ENCODE data around the gene RAB4B. TPM values are rescaled to one million over a fixed set of nuclear protein-coding genes. Genes with fewer than 3 reads are reported as not detected.

RAB4B gene
- total and polyA plus RNA-seq, 2 of the 13 experiments (the other 11 are each of a cell fraction or from before 2014, with no cell fraction given): 3.3 to 5.4 TPM

GRCh38 chr19:40750058-40750873, 27.8 kb upstream of the RAB4B start, which contains the start of gene ACTMAP (continued):
- TF ChIP-seq, protein P1, sequence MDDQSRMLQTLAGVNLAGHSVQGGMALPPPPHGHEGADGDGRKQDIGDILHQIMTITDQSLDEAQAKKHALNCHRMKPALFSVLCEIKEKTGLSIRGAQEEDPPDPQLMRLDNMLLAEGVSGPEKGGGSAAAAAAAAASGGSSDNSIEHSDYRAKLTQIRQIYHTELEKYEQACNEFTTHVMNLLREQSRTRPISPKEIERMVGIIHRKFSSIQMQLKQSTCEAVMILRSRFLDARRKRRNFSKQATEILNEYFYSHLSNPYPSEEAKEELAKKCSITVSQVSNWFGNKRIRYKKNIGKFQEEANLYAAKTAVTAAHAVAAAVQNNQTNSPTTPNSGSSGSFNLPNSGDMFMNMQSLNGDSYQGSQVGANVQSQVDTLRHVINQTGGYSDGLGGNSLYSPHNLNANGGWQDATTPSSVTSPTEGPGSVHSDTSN (CRISPR knock-in tag; IDR thresholded peaks at IDR 0.05; ENCODE audit: borderline replicate concordance): 0 out of 2 replicates have a peak, but pooled peaks have one; percentile 4
- peak; percentile 92 for TF ChIP-seq PHF20 (CRISPR knock-in tag; IDR thresholded peaks at IDR 0.05)
- TF ChIP-seq MIER3 (CRISPR knock-in tag; IDR thresholded peaks at IDR 0.05; ENCODE audit: borderline replicate concordance): peak; percentile 16; the same call in 1 of the 2 replicates
- TF ChIP-seq FOXK2 (IDR thresholded peaks at IDR 0.05): peak; percentile 25
- 0 out of 2 replicates have a peak, but pooled peaks have one; percentile 37 for TF ChIP-seq ZSCAN9 (CRISPR knock-in tag; IDR thresholded peaks at IDR 0.05; ENCODE audit: borderline replicate concordance)
- TF ChIP-seq MEF2D (CRISPR knock-in tag; IDR thresholded peaks at IDR 0.05): peak; percentile 58; the same call in 1 of the 2 replicates
- no peak for TF ChIP-seq ZNF629 (CRISPR knock-in tag; conservative IDR thresholded peaks at IDR 0.05)
- no peak for TF ChIP-seq ZNF180 (CRISPR knock-in tag; IDR thresholded peaks at IDR 0.05; ENCODE audit: borderline replicate concordance, low read depth)
- peak; percentile 83 for TF ChIP-seq NFRKB (IDR thresholded peaks at IDR 0.05)
- no peak for TF ChIP-seq KDM6A (CRISPR knock-in tag; IDR thresholded peaks at IDR 0.05; ENCODE audit: low read depth)
- TF ChIP-seq ZBTB7B (CRISPR knock-in tag; IDR thresholded peaks at IDR 0.05): peak; percentile 8; the same call in 1 of the 2 replicates
- TF ChIP-seq BCL6 (CRISPR knock-in tag; IDR thresholded peaks at IDR 0.05): 0 out of 2 replicates have a peak, but pooled peaks have one; percentile 11
- TF ChIP-seq RFXAP (CRISPR knock-in tag; IDR thresholded peaks at IDR 0.05; ENCODE audit: borderline replicate concordance): peak; percentile 98
- TF ChIP-seq, protein P2, sequence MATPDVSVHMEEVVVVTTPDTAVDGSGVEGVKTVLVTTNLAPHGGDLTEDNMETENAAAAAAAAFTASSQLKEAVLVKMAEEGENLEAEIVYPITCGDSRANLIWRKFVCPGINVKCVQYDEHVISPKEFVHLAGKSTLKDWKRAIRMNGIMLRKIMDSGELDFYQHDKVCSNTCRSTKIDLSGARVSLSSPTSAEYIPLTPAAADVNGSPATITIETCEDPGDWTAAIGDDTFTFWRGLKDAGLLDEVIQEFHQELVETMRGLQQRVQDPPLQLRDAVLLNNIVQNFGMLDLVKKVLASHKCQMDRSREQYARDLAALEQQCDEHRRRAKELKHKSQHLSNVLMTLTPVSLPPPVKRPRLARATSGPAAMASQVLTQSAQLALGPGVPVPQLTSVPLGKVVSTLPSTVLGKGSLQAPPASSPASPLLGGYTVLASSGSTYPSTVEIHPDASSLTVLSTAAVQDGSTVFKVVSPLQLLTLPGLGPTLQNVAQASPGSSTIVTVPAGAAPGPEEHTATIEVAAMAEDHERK (CRISPR knock-in tag; IDR thresholded peaks at IDR 0.05; ENCODE audit: low read depth): peak; percentile 52; the same call in 1 of the 2 replicates
- peak; percentile 96 for TF ChIP-seq YY1 (IDR thresholded peaks at IDR 0.05; ENCODE audit: insufficient read depth, insufficient replicate concordance, low read depth, low read length)
- 0 out of 2 replicates have a peak, but pooled peaks have one; percentile 53 for TF ChIP-seq ZNF383 (CRISPR knock-in tag; IDR thresholded peaks at IDR 0.05; ENCODE audit: borderline replicate concordance)
- peak; percentile 96; the same call in 1 of the 2 replicates for TF ChIP-seq ZNF207 (IDR thresholded peaks at IDR 0.05; ENCODE audit: borderline replicate concordance)
- TF ChIP-seq SOX5 (CRISPR knock-in tag; IDR thresholded peaks at IDR 0.05; ENCODE audit: borderline replicate concordance): 0 out of 2 replicates have a peak, but pooled peaks have one; percentile 14
- no peak for TF ChIP-seq ZNF768 (CRISPR knock-in tag; IDR thresholded peaks at IDR 0.05)
- TF ChIP-seq MAZ (IDR thresholded peaks at IDR 0.05; ENCODE audit: borderline replicate concordance, low read depth, low read length): peak; percentile 26; the same call in 1 of the 2 replicates
- 0 out of 2 replicates have a peak, but pooled peaks have one; percentile 0 for TF ChIP-seq MAZ (CRISPR knock-in tag; IDR thresholded peaks at IDR 0.05; ENCODE audit: low read depth)
- peak; percentile 92 for TF ChIP-seq CREM (IDR thresholded peaks at IDR 0.05)
- no peak for TF ChIP-seq CREM (CRISPR knock-in tag; IDR thresholded peaks at IDR 0.05)
- peak; percentile 57 for TF ChIP-seq FOSL2 (CRISPR knock-in tag; IDR thresholded peaks at IDR 0.05)
- TF ChIP-seq NFYB (CRISPR knock-in tag; IDR thresholded peaks at IDR 0.05): peak; percentile 87
- peak; percentile 70 for TF ChIP-seq NR2F2 (IDR thresholded peaks at IDR 0.05; ENCODE audit: borderline replicate concordance, low read depth)
- TF ChIP-seq POLR2AphosphoS5 (IDR thresholded peaks at IDR 0.05; ENCODE audit: low read depth, low read length): peak; percentile 78
- no peak for TF ChIP-seq ZNF235 (CRISPR knock-in tag; IDR thresholded peaks at IDR 0.05; ENCODE audit: borderline replicate concordance)
- peak; percentile 82 for TF ChIP-seq GATAD1 (CRISPR knock-in tag; IDR thresholded peaks at IDR 0.05)
- TF ChIP-seq SRSF1 (optimal IDR thresholded peaks at IDR 0.05; ENCODE audit: low read depth, low read length): peak; percentile 62
- peak; percentile 28 for TF ChIP-seq ASH2L (IDR thresholded peaks at IDR 0.05; ENCODE audit: insufficient read length, low read depth, low read length)
- TF ChIP-seq DMAP1 (CRISPR knock-in tag; IDR thresholded peaks at IDR 0.05): peak; percentile 90
